Effector CD8-positive, alpha-beta T cell (primary cell): ENCODE data around the gene TMEM91.
"Not testable (repeated sequence)": the region's sequence is repeated elsewhere in the genome, so short reads cannot be mapped to it uniquely, and the experiment has no call there.

Experiments used
- DNase-seq: peaks from one replicate; lab custom pipeline; 2025; lab: John Stamatoyannopoulos, UW
- total RNA-seq, 4 experiments: gene quantifications; one replicate each; lab custom pipeline; 2026; lab: John Stamatoyannopoulos, UW

Gene TMEM91
- total RNA-seq, result 2.9 to 6.7 (median 3.6) reads per million in 4 experiments

- no peak for DNase-seq
Observed at GRCh38 chr19:41376241-41376997, at the start of gene TMEM91. TMEM91 (plus strand) TSS chr19:41376533; CDS start chr19:41378310, 1,777 bp downstream.

- no peak for DNase-seq
Observed at GRCh38 chr19:41327076-41327575, 49.2 kb upstream of the TMEM91 start.

GRCh38 chr19:41327576-41328156 is 48.7 kb upstream of the TMEM91 start:
- DNase-seq, result peak; percentile 66

GRCh38 chr19:41328157-41328841 is 48.0 kb upstream of the TMEM91 start:
- DNase-seq, result no peak

- no peak for DNase-seq
Observed at GRCh38 chr19:41328842-41329225, 47.5 kb upstream of the TMEM91 start.

- DNase-seq, result no peak
Observed at GRCh38 chr19:41330481-41330880, 45.9 kb upstream of the TMEM91 start.

- DNase-seq, result no peak
Observed at GRCh38 chr19:41330946-41331678, 45.2 kb upstream of the TMEM91 start.

- no peak for DNase-seq
Observed at GRCh38 chr19:41332000-41332399, 44.3 kb upstream of the TMEM91 start.

GRCh38 chr19:41332468-41332867 is 43.9 kb upstream of the TMEM91 start:
- no peak for DNase-seq

- no peak for DNase-seq
Observed at GRCh38 chr19:41334793-41335192, 41.5 kb upstream of the TMEM91 start.

GRCh38 chr19:41335467-41335866 is 40.9 kb upstream of the TMEM91 start:
- no peak for DNase-seq

- no peak for DNase-seq
Observed at GRCh38 chr19:41339936-41340335, 36.4 kb upstream of the TMEM91 start.

GRCh38 chr19:41341669-41342490 is 34.5 kb upstream of the TMEM91 start:
- DNase-seq, result no peak

GRCh38 chr19:41344162-41344561 is 32.2 kb upstream of the TMEM91 start:
- no peak for DNase-seq

- DNase-seq, result not testable (repeated sequence)
Observed at GRCh38 chr19:41346916-41347315, 29.4 kb upstream of the TMEM91 start.

GRCh38 chr19:41350735-41351338 is 25.5 kb upstream of the TMEM91 start:
- no peak for DNase-seq

- DNase-seq, result peak; percentile 77
Observed at GRCh38 chr19:41351339-41352245, 24.7 kb upstream of the TMEM91 start.

GRCh38 chr19:41352279-41352608 is 24.1 kb upstream of the TMEM91 start:
- no peak for DNase-seq

- peak; percentile 60 for DNase-seq
Observed at GRCh38 chr19:41352609-41353465, 23.5 kb upstream of the TMEM91 start.
